Measurements from ENCODE around the gene MYO9A. TPM values are rescaled to one million over a fixed set of nuclear protein-coding genes. Genes with fewer than 3 reads are reported as not detected.

MYO9A gene
- total RNA-seq, 3 donors from 2014 or later, result 64.2 to 128 (median 86.5) TPM

DNA sequence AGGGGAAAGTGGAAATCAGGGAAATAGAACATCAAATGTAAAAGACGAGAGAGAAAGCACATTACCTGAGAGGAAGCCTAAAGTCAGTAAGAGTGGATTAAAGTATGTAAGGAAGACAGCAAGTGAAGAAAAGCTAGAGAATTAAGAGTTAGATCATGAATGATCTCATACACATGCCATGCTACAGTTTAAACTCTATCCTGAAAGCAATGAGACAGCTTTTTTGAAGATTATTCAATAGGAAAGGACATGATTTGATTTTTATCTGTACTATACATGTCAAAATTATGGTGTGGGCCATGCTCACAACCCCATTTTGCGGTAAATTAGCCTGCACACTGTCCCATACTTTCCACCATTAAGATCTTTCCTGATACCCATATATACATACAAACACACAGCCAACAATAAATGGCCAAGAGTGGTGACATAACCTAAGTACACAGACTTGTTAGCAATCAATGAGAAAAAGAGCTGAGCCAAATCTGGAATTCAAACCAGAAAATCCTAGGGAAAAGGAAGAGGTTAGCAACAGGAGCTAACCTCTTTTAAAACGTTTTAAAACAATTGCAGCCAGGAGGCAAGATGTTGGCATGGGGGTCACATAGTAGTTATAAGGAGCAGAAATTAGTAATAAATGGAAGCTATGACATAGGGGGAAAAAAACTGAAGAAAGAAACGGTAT, 4.5 kb downstream of the MYO9A start:
- no peak for DNase-seq (ENCODE audit: low spot score in 2 of 2)
- no peaks in the 10 kb centered on the region for H3K4me1 ChIP-seq

GRCh38 chr15:72112805-72113204, 5.1 kb downstream of the MYO9A start:
- TF ChIP-seq POLR2A (IDR thresholded peaks at IDR 0.05) (no peak), POLR2AphosphoS5 (IDR thresholded peaks at IDR 0.05) (no peak)
- TF ChIP-seq, protein P1, sequence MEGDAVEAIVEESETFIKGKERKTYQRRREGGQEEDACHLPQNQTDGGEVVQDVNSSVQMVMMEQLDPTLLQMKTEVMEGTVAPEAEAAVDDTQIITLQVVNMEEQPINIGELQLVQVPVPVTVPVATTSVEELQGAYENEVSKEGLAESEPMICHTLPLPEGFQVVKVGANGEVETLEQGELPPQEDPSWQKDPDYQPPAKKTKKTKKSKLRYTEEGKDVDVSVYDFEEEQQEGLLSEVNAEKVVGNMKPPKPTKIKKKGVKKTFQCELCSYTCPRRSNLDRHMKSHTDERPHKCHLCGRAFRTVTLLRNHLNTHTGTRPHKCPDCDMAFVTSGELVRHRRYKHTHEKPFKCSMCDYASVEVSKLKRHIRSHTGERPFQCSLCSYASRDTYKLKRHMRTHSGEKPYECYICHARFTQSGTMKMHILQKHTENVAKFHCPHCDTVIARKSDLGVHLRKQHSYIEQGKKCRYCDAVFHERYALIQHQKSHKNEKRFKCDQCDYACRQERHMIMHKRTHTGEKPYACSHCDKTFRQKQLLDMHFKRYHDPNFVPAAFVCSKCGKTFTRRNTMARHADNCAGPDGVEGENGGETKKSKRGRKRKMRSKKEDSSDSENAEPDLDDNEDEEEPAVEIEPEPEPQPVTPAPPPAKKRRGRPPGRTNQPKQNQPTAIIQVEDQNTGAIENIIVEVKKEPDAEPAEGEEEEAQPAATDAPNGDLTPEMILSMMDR (IDR thresholded peaks at IDR 0.05), result no peak
- no peaks in the 10 kb centered on the region for H3K36me3 ChIP-seq
- no peaks in the 10 kb centered on the region for H3K27me3 ChIP-seq
- H3K4me1 ChIP-seq, result no peaks in the 10 kb centered on the region
- no peaks in the 10 kb centered on the region for H3K9me3 ChIP-seq
- no peak for DNase-seq (ENCODE audit: low spot score in 2 of 2)
- no peak overlapping the region for H3K27ac ChIP-seq
- intact Hi-C loops (cut with DNase I; ENCODE audit: low total_unique reads), result no loop called here
- H3K4me3 ChIP-seq, result no peak overlapping the region

More for the DNA sequence above, 4.5 kb downstream of the MYO9A start:
- no peaks in the 10 kb centered on the region for H3K9me3 ChIP-seq
- TF ChIP-seq, protein P1 (IDR thresholded peaks at IDR 0.05), result no peak
- no peaks in the 10 kb centered on the region for H3K27me3 ChIP-seq
- peak overlapping the region in 1 of 2 donors; percentile 33 for H3K27ac ChIP-seq
- intact Hi-C loops (cut with DNase I; ENCODE audit: low total_unique reads), result no loop called here
- H3K36me3 ChIP-seq, result no peaks in the 10 kb centered on the region
- H3K4me3 ChIP-seq, result no peak overlapping the region

- H3K27ac ChIP-seq, result no peak overlapping the region
- intact Hi-C loops (cut with DNase I; ENCODE audit: low total_unique reads), result no loop called here
Observed at GRCh38 chr15:72112116-72112515, 5.8 kb downstream of the MYO9A start.

DNA sequence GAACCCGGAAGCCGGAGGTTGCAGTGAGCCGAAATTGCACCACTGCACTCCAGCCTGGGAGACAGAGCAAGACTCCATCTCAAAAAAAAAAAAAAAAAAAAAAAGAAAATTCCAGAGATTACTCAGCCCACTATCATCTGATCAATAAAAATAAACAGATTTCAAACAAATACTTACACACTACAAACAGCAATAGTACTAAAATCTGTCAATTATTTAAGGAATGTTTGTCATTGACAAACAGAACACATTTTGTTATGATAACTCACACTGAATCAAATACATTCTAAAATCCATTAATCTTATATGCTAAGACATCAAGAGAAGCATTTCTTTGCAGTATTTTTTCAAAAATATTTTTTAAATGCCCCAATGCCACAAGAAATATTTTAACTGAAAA, 7.6 kb downstream of the MYO9A start:
- Histone ChIP-seq H3K36me3 (no peaks in the 10 kb centered on the region), H3K27ac (no peak overlapping the region), H3K4me3 (no peak overlapping the region), H3K27me3 (no peaks in the 10 kb centered on the region), H3K9me3 (no peaks in the 10 kb centered on the region), H3K4me1 (no peaks in the 10 kb centered on the region)
- intact Hi-C loops (cut with DNase I; ENCODE audit: low total_unique reads), result no loop called here
- TF ChIP-seq, protein P1 (IDR thresholded peaks at IDR 0.05), result no peak
- TF ChIP-seq POLR2A (IDR thresholded peaks at IDR 0.05), result no peak
- no peak for TF ChIP-seq POLR2AphosphoS5 (IDR thresholded peaks at IDR 0.05)
- no peak for DNase-seq (ENCODE audit: low spot score in 2 of 2)

More at GRCh38 chr15:72112116-72112515, 5.8 kb downstream of the MYO9A start:
- Histone ChIP-seq H3K36me3 (no peaks in the 10 kb centered on the region), H3K9me3 (no peaks in the 10 kb centered on the region), H3K4me1 (no peaks in the 10 kb centered on the region), H3K4me3 (no peak overlapping the region), H3K27me3 (no peaks in the 10 kb centered on the region)
- DNase-seq (ENCODE audit: low spot score in 2 of 2), result no peak
- TF ChIP-seq POLR2A (IDR thresholded peaks at IDR 0.05) (no peak), POLR2AphosphoS5 (IDR thresholded peaks at IDR 0.05) (no peak)
- TF ChIP-seq, protein P1 (IDR thresholded peaks at IDR 0.05), result no peak

GRCh38 chr15:72106068-72106467, 11.9 kb downstream of the MYO9A start:
- no peak for DNase-seq (ENCODE audit: low spot score in 2 of 2)
- Histone ChIP-seq H3K36me3 (no peaks in the 10 kb centered on the region), H3K27me3 (no peaks in the 10 kb centered on the region), H3K27ac (no peak overlapping the region), H3K4me1 (peaks cover 0 to 5% of the 10 kb centered on the region in 2 donors), H3K4me3 (no peak overlapping the region), H3K9me3 (no peaks in the 10 kb centered on the region)
- TF ChIP-seq POLR2AphosphoS5 (IDR thresholded peaks at IDR 0.05) (no peak), POLR2A (IDR thresholded peaks at IDR 0.05) (no peak)
- TF ChIP-seq, protein P1 (IDR thresholded peaks at IDR 0.05), result no peak
- intact Hi-C loops (cut with DNase I; ENCODE audit: low total_unique reads), result no loop called here

Measured in breast epithelium (tissue), 4 donors.